Lower leg skin (tissue), 4 donors: Measurements from ENCODE around the gene SYT5. TPM values are rescaled to one million over a fixed set of nuclear protein-coding genes. Genes with fewer than 3 reads are reported as not detected.

Experiments
- DNase-seq, 2 donors: peaks; one replicate each; pipeline ENCODE4 v3.0.0-alpha.2; 2019; ENCODE audit warnings: low spot score in 2 of 2
- H3K4me3 ChIP-seq: fragments of 200-600 bp; sonication (generic); 2 replicates; pipeline ENCODE4 v1.5.1; 2017; ENCODE audit warnings: mild to moderate bottlenecking, low read depth; ENCODE audit not compliant: poor library complexity, severe bottlenecking
- CTCF ChIP-seq, 3 donors: fragments of 450-650 bp; IDR thresholded peaks; one replicate each; pipeline ENCODE4 v1.5.1; 2016; ENCODE audit warnings: antibody characterized with exemption in 3 of 3, mild to moderate bottlenecking in 3 of 3, moderate library complexity in 2 of 3
- POLR2A ChIP-seq, 2 donors: fragments of 450-650 bp; IDR thresholded peaks; one replicate each; pipeline ENCODE4 v1.6.1; 2016 to 2017; ENCODE audit warnings: antibody characterized with exemption in 2 of 2, mild to moderate bottlenecking in 1 of 2, moderate library complexity in 1 of 2
- WGBS, 2 donors: methylation state at CpG; one replicate each; pipeline ENCODE4 v1.1.5; 2018; 5-methylcytosine and 5-hydroxymethylcytosine counted together
- intact Hi-C: fragments of 100-400 bp; cut with DNase I; formaldehyde crosslinking; loops from one replicate; pipeline ENCODE4 v1.15.0; 2023; ENCODE audit warnings: low total_unique reads
- total RNA-seq, 4 donors: library from RNA; depleted of rRNA; stranded (reverse); fragments of >200 nt; gene quantifications; one replicate each; pipeline ENCODE4 v1.1.0, GENCODE V29; 2016

Gene SYT5
- total RNA-seq, 4 donors from 2014 or later, result 0.10 to 0.65 (median 0.26) TPM; not detected in 1

- intact Hi-C loops, result no loop called here
- H3K4me3 ChIP-seq, result no peak within 1 kb of the TSS
- 2% methylated on average over 33 of the region's 33 CpGs for WGBS, 2 donors
- peak; percentile 89 to 96 for DNase-seq
- TF ChIP-seq POLR2A (IDR thresholded peaks at IDR 0.05), result no peak
Observed at GRCh38 chr19:55166530-55167268, 13.4 kb downstream of the SYT5 start, which contains the start of gene DNAAF3. Gene DNAAF3, minus strand, starts transcription at chr19:55166613. Its CDS starts 200 bp downstream, at chr19:55166413.

- no peak for TF ChIP-seq POLR2A (IDR thresholded peaks at IDR 0.05)
- TF ChIP-seq CTCF (IDR thresholded peaks at IDR 0.05), result no peak
- intact Hi-C loops, result no loop called here
- DNase-seq, result no peak
- 4% methylated on average over 19 to 34 of the region's 34 CpGs for WGBS, 2 donors
- no peak overlapping the region for H3K4me3 ChIP-seq
Observed at GRCh38 chr19:55165952-55166529, 14.0 kb downstream of the SYT5 start.

DNA sequence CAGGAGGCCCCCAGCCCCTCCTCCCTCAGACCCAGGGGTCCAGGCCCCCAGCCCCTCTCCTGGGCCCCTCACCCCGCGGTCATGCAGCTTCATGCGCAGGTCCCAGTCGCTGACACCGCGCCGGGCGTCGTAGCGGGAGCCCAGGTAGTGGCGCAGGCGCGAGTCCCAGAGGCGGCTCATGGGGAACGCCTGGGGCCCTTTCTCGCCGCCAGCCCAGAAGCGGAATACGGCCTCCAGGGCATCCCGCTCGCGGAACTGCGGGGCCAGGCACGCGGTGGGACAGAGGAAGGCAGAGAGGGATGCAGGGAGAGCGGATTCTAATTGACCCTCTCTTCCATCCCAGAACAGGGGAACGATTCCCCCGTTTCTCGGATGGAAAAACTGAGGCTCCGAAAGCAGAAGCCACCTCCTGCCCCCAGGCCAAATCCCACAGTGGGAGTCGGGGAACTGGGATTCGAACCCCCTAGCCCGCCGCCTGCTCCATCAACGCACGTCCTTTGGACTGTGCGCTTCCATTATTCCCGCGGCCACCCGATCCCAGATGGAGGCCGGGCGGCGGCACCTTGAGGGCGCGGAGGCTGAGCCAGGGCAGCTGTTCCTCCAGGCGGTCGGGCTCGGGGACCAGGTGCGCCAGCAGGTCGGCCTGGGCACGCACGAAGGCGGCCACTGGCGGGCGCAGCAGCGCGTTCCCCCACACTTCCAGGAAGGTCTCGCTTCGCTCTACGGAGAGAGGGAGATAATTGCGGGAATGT, 18.3 kb downstream of the SYT5 start:
- 37 to 50% methylated on average over 49 to 52 of the region's 61 CpGs for WGBS, 2 donors
- intact Hi-C loops, result no loop called here
- no peak for DNase-seq
- TF ChIP-seq POLR2A (IDR thresholded peaks at IDR 0.05) (no peak), CTCF (IDR thresholded peaks at IDR 0.05) (no peak)
- no peak overlapping the region for H3K4me3 ChIP-seq

DNA sequence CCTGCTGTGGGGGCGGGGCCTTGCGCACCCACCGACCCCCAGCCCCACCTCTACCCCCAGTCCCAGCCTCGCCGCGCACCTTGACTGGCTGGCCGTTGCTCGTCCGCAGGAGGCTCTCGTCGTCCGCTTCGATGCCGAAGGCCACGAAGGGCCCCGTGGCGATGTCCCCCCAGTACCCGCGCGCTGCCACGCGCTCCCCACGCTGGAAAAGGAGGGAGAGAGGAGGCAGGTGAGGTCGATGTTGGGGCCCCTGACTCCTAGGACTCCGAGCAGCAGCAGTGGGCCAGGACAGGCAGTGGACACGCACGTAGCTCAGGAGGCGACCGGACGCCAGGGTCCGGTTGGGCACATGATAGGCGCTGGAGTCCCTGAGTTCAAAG, 19.1 kb downstream of the SYT5 start:
- no peak overlapping the region for H3K4me3 ChIP-seq
- TF ChIP-seq POLR2A (IDR thresholded peaks at IDR 0.05) (no peak), CTCF (IDR thresholded peaks at IDR 0.05) (no peak)
- 12 to 20% methylated on average over 14 to 24 of the region's 32 CpGs for WGBS, 2 donors
- DNase-seq, result no peak
- intact Hi-C loops, result no loop called here

DNA sequence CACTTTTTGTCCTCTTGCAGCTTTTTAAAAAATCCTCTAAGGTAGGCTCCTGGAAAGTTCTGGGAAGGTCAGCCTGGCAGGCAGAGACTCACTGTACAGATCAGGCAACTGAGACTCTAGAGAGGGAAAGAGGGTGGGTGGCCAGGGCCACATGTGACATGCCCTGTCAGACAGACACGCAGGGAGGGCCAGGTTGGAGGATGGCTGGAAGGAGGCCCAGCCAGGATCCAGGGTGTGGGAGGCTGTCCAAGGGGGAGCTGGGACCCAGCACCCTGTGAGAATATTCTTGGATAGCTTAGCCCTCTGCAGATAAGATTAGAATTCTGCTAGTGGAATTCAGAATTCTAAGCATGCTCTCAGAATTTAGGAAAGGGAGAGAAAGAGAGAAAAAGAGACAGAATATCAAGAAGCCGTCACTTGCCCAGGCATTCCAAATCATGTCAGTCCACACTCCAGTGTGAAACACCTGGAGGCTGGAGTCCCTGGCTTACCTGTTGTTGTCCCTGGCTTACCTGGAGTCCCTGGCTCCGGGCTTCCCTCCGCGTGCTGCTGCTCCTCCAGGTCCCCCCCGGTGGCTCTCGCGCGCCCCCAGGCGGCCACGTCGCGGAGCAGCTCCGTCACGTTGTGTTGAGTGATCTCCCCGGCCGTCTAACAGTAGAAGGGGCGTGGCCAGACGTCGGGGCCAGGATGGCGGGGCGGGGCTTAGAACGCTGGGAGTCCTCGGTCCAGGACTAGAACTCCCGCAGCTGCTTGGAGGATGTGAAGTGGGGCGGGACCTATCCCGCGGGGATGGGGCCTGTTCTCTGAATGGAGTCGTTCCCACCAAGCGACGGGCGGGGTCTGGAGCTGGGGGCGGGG, 19.7 kb downstream of the SYT5 start:
- TF ChIP-seq POLR2A (IDR thresholded peaks at IDR 0.05) (no peak), CTCF (IDR thresholded peaks at IDR 0.05) (peak in 1 of 3 donors; percentile 39)
- intact Hi-C loops, result no loop called here
- no peak overlapping the region for H3K4me3 ChIP-seq
- WGBS, 2 donors, result 4 to 6% methylated on average over 27 to 31 of the region's 33 CpGs
- peak; percentile 75 to 96 for DNase-seq
